Stimulated activated CD4-positive, alpha-beta T cell treated with anti-CD3 and anti-CD28 coated beads, Interleukin-12 subunit alpha, Interleukin-12 subunit beta, amount 100 ng/mL, for 48 hours (primary cell): ENCODE measurements around the gene CD276.

Experiments used
- DNase-seq, 3 donors: peaks; one replicate each; pipeline ENCODE4 v3.0.0-alpha.2; 2020; ENCODE audit warnings: low read depth in 2 of 3, low spot score in 1 of 3

CD276 gene

DNA sequence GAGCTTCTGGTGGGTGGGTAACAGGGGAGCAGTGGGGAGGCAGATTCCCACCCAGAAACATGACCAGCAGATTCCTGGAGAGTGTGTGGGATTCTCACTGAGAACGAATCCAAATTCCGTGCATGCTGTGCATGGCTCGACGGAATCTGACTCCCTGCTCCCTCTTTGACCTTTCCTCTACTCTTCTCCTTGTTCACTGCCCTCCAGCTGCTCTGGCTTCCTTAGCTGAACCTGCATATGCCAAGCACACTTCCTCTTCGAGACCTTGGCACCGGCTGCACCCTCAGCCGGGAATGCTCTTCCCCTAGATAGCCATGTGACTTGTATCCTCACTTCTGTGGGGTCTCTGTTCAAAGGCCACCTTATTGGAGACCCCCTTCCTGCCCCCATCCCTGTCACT, 62.7 kb downstream of the CD276 start:
- DNase-seq = no peak

DNA sequence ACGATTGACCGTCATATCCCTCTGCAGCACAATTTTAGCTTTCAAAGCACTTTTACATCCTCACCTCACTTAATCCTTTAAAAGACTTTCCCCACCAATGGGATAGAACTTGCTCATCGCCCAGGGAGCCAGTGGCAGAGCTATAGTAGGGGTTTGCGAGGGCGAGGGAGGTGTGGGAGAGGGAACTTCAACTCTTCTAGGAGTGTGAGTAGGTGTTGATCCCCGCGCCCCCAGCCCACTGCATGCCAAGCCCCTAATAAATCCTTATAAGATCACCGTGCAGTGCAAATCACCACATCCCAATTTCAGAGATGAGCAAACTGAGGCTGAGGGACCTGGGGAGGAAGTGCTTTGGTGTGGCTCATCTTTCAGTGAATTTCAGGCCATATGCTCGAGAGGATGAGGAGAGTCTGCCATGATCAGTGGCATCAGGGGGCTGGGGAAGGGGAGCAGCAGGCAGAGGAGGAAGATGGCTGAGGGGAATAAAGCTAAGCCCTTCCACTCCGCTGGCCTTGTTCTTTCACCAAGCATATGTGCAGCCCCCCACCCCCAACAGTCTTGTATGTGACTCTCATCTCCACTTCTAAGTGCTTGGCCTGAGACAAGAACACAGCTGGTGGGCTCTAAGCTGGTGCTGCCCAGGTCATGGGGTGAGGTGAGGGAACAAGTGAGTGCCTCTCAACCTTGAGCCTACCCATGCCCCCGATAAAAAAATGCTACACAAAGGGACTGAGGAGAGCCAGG, 63.8 kb downstream of the CD276 start:
- DNase-seq = no peak

DNA sequence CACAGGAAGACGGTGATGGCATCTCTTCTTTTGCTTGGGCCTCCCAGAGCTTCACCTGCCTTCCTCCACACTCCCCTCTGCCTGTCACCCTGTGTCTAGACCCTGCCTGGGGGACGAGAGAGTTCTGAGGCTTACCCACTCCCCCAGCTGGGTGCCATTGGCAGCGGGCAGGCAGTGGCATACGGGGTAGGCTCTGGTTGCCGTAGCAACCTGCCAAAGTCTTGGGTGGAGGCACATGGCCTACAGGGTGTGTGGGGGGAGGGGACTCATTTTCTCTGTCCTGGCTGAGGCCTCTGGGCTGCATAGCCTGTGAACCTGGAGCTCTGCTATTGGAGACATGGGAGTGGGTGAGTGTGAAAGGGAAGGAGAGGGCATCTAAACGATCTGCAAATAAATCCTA, 64.5 kb downstream of the CD276 start:
- DNase-seq = no peak

DNA sequence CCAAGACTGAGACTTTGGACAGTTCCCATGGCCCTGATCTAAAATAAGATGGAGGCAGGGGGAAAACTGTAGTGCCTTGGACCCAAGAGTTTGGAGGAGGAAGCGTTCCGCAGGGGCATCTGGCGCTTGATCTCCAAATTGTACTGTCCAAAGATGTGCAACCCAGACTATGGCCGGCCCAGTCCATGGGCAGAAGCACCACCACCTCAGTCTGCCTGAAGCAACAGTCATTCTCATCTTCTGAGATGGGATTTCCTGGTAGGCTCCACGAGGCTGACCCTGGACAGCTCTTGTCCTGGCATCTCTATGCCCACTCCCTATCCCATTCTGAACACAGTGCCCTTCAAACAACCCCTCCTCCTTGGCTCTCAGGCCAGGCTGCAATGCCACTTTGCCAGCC, 65.3 kb downstream of the CD276 start:
- no peak for DNase-seq

DNA sequence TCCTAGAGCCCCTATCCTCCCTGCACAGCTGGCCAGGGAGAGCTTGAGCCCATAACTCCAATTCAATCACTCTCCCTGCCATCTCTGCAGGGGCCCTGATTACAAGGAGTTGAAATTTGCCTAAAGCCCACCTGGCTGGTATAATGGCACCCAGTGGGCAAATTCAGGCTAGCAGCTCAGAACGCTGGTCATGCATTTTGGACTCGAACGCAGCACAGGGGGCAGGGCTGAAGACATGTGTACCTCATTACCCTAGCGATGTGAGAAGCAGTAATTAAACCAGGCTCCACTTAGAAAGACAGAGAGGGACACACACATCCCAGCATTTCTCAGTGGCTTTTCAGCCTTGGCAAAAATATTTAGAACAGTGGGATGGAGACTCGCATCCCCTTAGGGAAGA, 65.8 kb downstream of the CD276 start:
- DNase-seq = no peak

DNA sequence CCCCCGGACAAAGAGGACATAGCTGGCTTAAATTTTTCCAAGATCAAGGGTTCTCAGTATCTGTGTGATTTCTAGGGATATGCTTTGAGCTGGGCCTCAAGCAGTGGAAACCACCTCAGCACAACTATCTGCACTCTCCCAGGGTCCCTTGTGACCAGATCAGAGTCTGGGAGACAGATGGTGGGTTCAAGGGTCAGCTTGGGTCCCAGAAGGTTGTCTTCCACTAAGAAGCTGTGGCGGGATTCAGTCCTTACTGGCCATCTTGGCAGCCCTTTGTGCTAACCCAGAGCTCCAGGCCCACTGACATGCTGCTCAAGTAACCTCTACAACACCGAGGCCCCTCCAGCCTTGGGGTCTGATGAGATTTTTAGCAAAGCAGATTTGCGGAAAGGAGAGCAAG, 66.3 kb downstream of the CD276 start:
- no peak for DNase-seq

DNA sequence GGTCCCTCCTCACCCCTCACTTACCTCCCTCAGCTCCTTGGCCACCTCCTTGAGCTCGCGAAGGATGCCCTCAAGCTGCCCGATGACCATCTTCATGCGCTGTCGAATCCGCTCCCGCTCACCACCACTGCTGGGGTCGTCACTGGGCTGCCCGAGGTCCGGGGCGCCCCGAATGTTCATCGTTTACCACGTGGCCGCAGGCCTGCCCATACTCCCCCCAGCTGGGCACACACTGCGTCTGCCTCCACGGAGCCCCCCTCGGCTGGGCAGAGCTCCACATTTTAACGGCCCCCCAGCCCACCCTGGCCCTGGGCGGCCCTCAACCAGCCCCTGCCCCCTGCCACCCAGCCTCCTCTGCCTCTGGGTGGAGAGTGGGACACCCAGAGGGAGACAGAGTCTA, 66.8 kb downstream of the CD276 start:
- no peak for DNase-seq

DNA sequence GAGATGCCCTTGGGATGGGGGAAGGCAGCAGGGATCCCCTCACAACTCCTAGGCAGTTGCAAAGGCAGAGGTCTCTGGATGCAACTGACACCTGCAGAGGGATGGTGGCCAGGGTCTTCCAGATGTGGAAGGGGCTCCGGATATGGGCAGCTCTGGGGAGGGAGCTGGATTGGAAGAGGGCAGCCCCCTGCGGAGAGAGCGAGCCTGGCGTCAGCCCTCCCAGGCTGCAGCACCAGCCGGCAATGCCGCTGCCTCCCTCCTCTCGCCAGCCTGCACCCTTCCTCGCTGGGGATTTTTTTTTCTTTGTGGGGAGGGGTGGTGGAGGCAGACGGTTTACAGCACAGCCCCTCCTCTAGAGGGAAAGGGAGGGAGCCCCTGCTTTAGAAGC, 67.3 kb downstream of the CD276 start:
- no peak for DNase-seq

DNA sequence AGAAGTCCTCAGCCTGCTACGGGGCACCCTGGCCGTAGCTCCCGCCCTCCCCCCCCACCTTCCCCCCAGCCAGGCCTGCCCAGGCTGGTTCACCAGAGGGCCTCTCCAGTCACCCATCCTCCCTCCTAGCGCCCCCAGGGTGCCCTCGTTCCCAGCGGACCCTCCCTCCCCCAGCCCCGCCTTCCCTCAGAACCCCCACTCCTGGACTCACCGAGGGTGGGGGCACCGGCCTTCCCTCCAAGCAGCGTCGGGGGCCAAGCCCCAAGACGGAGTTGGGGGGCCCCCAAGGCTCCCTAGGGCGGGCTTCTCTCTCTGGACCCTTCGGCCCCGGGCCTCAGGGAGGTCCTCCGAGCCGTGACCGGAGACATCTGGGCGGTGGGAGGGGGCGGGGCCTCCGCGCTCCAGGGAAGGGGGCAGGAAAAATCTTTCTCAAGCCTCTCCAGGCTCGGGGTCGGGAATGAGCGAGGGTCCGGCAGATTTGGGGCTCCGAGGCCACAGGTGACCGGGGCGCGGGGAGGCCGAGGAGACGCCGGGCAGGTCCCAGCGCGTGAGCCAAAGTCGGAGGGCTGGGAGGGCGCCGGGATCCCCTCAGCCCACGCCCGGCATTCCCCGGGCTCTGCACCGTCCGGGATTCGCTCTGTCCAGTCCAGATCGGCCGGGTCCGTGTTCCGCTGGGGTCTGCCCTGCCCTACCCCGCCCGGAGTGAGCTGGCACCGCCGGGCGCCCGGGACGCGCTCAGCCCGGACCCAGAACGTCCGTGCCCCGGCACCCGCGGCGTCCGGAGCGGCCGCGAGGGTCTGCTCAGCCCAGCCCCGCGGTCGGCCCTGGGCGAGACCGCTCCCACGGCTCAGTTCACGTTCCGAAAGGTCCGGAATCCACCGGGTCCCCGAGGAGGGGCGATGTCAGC, 68.0 kb downstream of the CD276 start:
- no peak for DNase-seq

DNA sequence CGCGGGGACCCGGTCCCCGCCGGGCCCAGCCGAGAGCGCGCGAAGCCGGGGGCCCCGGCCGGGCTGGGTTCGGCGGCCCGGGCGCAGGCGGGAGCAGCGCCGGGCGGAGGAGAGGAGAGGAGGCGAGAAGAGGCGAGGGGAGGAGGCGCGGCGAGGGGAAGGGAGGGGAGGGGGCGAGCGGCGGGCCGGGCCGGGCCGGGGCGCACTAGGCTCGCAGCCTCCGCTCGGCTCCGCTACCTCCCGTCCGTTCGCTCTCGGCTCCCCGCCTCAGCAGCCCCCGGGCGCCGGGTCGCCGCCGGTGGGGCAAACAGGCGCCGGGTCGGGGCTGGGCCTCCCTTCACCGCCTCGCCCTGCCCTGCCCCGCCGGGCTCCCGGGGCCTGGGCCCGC, 68.6 kb downstream of the CD276 start:
- no peak for DNase-seq

DNA sequence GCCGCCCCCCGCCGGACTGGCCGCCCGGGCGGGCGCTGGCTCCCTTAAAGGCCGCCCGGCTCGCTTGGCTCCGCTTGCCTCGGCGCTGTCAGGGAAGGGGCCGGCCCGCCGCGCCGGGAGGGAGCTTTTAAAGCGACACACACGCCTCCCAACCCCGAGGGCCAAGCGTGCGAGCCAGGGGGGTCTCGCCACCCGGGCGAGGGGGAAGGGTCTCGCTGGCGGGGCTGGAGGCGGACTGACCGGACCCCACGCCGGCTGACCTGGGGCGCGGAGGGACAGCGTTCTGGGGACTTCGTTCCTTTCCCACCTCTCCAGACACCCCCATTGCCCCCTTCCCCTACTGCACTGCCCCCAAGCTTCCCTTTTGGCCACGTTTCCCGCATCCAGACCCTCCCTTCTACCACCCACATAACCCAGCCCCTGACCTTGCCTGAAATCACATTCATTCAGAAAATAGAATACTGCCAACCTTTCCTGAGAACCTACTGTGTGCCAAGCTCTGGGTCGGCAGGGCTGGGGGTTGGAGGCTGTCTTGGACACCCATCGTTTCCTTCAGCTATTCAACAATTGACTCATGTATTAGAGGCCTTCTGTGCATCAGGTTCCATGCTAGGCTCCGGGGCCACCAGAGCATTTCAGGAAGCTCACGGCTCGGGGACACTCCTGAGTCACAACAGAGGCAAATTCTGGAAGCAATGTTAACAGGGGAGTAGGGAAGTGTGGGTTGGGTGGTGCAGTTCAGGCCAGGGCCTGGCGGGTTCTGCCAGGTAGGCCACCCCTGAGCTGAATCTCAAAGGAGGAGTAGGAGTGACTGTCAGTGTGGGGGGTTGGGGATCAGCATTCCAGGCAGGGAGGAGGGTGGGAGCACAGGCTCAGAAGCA, 69.3 kb downstream of the CD276 start, which contains the start of gene INSYN1:
Gene INSYN1, minus strand, starts transcription at position 102 of the 881 bp plus-strand sequence. CDS start 2,221 bp downstream, outside the sequence.
- no peak for DNase-seq

DNA sequence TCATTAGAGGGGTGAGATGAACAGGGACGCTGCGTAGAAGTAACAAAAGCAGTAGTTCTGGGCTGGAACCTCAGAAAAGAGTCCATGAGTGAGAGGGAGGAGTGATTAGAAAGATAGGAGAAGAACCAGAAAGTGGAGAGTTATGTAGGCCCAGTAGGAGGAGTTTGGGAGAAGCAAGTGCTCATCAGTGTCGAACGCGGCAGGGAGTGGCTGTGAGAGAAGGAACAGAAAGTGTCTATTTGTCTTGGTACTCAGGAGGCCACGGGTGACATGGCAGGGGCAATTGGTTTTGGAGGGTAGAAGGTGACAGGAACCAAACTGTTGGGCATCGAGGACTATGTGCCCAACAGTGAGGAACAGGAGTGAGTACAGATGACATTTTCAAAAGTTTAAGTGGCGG, 70.3 kb downstream of the CD276 start:
- DNase-seq = no peak

DNA sequence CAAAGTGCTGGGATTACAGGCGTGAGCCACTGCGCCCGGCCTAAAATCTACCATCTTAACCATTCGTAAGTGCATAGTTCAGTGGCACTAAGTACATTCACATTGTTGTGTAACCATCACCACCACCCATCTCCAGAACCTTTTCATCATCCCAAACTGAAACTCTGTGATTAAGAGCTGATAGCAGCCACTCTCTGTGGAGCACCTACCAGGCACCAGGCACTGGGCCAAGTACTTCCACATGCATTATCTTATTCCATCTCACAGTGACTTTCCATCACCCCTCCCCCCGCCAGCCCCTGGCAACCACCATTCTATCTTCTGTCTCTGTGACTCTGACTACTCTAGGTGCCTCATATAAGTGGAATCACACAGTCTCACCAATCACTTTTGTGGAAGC, 71.3 kb downstream of the CD276 start:
- no peak for DNase-seq

DNA sequence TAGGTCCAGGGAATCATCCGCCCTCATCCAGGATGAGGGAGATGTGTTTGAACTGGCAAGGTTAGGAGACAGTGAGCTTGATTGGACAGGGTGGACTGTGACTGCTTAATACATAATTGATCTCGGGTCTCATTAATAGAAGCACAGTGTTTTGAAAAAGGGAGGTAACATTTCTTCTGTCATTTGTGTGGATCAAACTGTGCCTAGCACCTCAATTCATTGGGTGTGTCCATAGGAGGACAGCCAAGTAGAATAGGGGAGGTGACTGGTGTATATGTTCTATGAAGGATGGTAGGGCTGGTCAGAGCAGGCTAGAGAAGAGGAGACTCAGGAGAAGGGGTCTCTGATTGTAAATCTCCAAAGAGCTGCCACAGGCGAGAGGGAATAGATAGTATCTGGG, 71.8 kb downstream of the CD276 start:
- no peak for DNase-seq

DNA sequence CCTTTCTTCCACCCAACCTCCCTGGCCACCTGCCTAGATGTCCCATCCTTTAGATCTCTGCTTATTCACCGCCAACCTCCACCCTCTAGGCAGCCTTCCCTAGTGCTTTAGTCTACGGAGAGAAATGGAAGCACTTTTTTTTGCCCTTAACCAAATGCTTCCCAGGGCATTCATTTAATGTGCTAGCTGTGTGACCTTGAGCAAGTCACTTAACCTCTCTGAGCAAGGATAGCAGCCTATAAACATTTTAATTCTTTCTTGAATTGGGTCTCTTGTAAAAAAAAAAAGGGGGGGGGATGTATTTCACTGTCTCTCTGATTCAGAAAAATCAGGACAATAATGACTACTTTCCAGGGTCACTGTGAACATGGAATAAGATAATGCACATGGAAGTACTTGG, 72.2 kb downstream of the CD276 start:
- no peak for DNase-seq

DNA sequence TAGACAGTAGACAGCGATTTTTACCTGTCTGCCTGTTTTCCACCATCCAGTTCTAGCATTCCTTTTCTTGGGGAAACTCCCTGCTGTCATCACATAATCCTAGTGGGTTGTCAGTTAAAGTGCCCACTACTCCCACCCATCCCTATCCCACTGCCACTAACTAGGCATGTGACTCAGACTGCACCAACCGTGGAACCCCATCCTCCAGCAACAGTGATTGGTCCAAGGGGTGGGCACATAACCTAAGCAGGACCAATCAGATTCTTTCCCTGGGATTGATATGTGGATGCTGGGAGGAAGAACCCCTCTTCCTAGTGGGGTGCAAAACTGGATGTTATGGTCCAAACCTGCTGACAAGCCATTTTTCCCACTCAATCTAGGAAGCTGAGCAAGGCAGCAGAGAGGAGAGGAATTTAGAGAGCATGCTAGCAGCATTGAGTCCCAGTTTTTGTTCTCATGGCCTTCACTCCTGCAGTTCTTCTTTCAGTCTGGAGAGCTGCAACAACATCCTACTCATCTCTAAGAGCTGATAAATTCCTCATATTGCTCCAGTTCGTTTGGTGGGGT, 72.8 kb downstream of the CD276 start:
- DNase-seq = no peak

DNA sequence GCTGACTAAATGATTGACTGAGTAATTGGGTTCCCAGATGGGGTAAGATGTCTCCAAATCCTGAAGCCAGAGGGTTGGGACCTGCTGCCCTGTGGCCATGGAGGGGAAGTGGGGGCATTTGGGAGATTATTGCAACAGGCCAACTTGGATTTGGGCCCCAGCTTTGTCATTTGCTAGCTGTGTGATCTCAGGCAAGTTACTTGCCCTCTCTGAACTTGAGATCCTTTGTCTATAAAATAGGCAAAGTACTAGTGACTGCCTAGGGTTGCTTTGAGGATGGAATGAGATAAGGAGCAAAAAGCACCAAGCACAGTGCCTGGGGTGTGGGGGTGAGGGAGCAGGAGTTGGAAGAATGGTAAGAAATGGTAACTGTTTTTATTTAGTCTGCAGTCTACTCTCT, 73.4 kb downstream of the CD276 start:
- DNase-seq = no peak

DNA sequence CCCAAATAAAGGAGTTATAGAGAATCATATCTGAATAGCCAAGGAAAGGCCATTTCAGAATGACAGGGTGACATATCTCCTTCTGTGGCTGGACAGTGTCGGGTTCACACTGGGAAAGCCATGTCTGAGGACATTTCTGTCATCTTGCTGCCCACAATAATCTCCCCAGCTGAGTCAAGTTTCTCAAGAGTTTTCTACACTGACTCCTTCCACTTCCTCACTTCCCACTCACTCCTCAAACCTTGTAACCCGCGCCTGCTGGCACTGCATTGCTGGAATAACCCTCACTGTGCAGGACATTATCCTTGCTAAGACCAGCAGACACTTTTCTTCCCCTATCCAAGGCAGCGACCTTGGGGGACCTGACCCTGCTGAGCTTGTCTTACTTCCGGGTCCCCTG, 74.3 kb downstream of the CD276 start:
- DNase-seq = no peak

DNA sequence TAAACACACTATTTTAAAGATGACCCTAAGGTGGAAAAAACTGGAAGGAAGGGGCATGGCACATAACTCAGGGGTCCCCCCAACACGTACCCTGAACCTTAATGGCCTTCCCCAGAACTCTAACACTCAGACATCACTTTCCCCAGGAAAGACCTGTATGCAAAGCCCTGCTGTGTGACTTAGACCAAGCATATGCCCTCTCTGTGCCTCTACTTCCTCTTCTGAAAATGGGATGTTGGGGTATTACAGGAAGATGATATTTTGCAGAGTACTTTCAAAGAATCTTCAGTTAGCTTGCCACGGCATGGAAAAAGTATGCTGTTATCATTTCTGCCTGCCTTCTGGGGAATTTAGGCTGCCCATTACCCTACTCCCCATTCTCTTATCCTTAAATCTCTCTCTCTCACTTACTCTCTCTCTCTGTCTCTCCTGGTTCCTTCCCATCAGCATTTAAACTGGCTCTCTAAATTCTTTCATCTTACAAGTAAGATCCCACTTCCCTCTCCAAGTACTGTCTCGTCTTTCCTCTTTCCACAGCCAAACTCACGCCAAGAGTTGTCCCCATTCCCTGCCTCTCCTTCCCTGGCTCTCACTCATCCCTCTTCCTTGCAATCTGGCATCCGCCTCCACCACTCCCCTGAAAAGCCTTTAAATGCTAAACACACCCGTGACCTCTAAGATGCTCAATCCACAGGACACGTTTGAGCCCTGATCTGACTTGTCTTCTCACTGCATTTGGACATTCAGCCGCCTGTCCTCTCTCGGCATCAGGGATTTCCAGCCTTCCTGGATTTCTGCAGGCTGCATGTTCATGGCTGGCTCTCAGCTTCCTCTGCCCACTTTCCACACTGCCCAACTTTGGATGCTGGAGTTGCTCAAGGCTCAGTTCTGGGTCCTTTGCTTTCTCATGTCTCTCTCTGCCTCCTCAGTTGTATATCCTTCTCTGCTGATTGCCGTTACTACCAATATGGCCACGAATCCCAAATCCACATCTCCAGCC, 76.4 kb downstream of the CD276 start:
- no peak for DNase-seq

DNA sequence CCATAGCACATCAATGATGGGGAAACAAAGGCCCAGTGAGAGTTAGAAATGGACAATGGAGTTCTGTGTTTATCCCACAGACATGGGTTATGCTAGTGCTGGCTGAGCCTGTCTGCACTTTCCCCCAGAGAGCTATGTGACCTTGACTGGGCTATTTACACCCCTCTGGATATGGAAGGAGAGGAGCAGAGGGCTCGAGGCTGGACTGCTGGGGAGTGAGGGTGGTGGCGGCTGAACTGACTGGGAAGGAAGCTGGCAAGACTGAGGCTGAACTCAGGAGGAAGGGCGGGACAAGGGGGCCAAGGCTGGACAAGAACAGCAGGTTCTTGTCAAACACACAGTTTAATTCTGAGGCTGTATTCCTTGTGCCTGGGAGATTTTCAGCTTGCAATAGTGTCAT, 79.7 kb downstream of the CD276 start:
- no peak for DNase-seq
